Measurements from ENCODE around the gene NLN.
"Not testable (repeated sequence)": the region's sequence is repeated elsewhere in the genome, so short reads cannot be mapped to it uniquely, and the experiment has no call there.

NLN gene

DNA sequence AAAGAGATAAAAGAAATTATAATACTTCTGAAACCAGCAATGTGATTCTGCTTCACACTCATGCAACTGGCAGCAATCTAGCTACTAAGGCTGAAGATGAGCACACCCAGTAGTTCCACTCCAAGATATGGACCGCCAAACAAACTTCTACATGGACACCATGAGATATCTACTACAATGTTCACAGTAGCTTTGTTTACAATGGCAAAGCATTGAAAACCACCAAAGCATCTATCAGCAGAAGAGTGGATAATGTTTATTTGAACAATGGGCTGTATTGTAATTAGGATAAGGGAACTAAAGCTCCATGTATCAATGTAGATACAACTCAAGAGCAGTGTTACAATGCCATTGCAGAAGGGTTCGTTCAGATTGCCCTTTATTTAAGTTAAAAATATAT, 113.2 kb downstream of the NLN start:
- no peak for DNase-seq

DNA sequence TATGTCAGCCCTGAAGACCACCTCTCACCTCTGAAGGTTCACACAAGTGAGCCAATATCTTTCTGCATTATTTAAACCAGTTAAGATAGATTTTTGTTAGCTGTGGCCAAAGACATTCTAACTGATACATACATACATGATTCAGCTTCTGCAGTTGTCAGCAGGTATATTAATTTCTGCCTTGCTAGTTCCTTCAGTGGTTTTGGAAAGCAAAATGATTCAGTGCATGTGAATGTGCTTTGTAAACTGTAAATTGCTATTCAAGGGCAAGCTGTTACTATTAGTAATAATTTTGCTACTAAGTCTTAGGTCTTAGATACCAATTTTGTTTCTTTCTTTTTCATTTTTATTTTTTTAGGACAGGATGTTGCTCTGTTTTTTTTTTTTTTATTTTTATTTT, 115.1 kb downstream of the NLN start:
- DNase-seq: no peak

DNA sequence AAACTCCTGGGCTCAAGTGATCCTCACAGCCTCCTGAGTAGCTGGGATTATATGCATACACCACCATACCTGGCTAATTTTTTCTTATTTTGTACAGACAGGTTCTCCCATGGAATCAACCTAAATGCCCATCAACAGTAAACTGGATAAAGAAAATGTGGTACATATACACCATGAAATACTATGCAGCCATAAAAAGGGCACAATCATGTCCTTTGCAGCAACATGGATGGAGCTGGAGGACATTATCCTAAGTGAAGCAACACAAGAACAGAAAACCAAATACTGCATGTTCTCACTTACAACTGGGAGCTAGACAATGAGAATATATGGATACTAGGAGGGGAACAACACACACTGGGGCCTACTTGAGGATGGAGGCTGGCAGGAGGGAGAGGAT, 117.2 kb downstream of the NLN start:
- DNase-seq: not testable (repeated sequence)

- DNase-seq: no peak
These were observed 118.1 kb downstream of the NLN start for GRCh38 chr5:65840071-65840470.

GRCh38 chr5:65844763-65845162, 122.8 kb downstream of the NLN start:
- DNase-seq: not testable (repeated sequence)

DNA sequence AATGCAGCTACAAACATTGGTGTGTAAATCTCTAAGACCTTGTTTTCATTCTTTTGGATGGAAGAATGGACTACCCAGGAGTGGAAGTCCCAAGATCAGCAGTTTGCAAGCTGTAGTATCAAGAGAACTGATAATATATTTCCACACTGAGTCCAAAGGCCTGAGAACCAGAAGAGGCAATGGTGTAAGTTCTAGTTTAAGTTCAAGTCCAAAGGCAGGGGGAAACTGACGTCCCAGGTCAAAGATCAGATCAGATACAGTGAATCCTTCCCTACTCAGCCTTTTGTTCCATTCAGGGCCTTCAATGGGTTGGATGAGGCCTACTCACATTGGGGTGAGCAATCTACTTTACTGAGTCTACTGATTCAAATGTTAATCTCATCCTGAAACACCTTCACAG, 124.1 kb downstream of the NLN start:
- no peak for DNase-seq

- not testable (repeated sequence) for DNase-seq
These were observed 125.0 kb downstream of the NLN start for GRCh38 chr5:65847019-65847418.

GRCh38 chr5:65849918-65850317, 127.9 kb downstream of the NLN start:
- not testable (repeated sequence) for DNase-seq

GRCh38 chr5:65854925-65855324, 132.9 kb downstream of the NLN start:
- DNase-seq: no peak

- DNase-seq: no peak
These were observed 133.8 kb downstream of the NLN start for GRCh38 chr5:65855766-65856315.

DNA sequence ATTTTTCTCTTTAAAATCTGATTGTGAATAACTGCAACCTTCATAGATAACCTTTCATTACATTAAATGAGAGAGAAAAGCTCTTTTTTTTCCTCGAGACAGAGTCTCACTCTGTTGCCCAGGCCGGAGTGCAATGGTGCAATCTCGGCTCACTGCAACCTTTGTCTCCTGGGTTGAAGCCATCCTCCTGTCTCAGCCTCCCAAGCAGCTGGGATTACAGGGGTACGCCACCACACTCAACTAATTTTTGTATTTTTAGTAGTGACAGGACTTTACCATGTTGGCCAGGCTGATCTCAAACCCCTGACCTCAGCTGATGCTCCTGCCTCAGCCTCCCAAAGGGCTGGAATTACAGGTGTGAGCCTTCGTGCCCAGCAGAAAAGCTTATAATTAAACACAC, 134.5 kb downstream of the NLN start:
- DNase-seq: no peak

DNA sequence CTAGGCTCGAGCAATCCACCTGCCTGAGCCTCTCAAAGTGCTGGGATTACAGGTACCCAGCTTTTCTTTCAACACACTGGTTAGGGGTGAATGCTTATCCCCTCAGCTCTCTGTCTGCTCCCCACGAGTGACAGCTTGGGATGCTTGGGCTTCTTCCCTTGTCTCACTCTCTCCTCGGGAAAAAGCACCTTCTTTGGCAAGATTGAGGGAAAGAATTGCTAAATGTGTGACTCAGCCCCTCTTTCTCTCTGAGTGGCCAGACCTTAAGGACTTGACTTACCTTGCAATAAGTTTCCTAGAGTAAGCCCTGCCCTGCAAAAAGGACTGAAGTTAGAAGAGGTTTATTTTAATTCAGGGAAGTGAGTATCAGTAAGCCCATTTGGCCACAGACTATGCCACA, 136.3 kb downstream of the NLN start:
- DNase-seq: no peak

GRCh38 chr5:65861830-65862241, 139.8 kb downstream of the NLN start:
- DNase-seq: no peak

- DNase-seq: no peak
These were observed 140.4 kb downstream of the NLN start for GRCh38 chr5:65862384-65862783.

DNA sequence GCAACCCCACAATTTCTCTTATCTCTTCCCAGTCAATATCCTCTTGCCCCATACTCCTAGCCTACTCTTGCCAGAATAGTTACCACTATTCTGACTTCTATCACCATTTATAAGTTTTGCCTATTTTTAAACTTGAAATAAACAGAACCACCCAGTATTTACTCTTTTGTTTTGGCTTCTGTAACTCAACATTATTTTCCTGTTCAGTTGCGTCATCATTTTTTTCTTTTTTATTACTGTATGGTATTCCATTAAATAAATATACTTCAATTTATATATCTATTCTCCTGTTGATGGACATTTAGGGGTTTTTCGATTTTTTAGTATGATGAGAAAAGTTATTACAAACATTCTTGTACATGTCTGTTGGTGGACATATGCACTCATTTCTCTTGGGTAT, 141.7 kb downstream of the NLN start:
- DNase-seq: no peak

- peak; percentile 25 for DNase-seq
These were observed 145.0 kb downstream of the NLN start for GRCh38 chr5:65866837-65867521.

DNA sequence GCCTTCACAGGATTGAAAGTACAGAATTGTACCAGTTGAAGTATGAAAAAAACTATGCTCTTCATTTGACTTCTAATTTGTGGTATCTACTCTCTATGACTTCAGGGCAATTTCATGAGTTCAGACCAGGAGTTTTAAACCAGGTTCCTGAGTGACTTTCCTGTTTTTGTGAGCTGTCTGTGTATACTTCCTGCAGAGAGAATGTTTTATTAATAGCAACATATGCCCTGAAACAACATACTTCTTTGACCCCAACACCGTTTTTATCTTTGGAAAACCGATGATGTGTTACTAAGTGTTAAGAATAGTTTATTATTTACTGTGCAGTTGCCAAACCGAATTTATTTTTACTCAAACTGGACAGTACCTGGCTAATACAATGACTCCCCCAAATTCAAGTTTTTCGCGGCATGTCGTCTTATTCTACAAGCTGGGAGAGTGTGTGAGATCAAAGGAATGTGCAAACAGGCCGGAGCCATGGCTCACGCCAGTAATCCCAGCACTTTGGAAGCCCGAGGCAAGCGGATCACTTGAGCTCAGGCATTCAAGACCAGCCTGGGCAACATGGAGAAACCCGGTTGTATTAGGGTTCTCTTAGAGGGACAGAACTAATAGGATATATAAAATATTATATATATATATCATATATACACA, 145.7 kb downstream of the NLN start:
- no peak for DNase-seq

GRCh38 chr5:65868509-65868908, 146.5 kb downstream of the NLN start:
- no peak for DNase-seq

- no peak for DNase-seq
These were observed 149.2 kb downstream of the NLN start for GRCh38 chr5:65871182-65871581.

- not testable (repeated sequence) for DNase-seq
These were observed 149.8 kb downstream of the NLN start for GRCh38 chr5:65871776-65872175.

DNA sequence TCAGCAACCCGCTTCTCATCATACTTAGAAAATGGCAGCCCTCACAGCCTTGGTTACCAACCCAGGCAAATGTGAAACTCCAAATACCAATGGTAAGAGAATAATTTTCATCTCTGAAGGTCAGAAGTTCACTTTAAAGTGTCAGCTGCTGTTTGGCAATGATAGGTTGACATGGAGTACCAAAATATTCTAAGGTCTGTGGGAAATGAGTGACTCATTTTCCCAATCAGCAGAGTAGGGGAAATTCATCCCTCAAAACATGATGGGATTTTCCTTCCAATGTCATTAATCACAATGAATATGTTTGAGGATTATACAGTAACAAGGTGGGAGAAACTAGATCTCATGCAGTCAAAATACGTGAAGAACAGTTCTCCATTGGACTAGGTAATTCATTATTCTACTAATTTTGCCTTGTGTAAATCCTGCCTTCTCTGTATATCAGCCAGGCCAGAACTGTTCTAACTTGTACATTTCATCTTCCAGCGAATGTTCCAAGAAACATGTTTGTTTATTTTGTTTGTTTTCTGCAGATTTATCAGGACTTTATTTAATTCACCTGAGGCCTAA, 151.3 kb downstream of the NLN start:
- DNase-seq: no peak

GRCh38 chr5:65874241-65874640, 152.2 kb downstream of the NLN start:
- no peak for DNase-seq

- DNase-seq: no peak
These were observed 154.5 kb downstream of the NLN start for GRCh38 chr5:65876496-65876895.

DNA sequence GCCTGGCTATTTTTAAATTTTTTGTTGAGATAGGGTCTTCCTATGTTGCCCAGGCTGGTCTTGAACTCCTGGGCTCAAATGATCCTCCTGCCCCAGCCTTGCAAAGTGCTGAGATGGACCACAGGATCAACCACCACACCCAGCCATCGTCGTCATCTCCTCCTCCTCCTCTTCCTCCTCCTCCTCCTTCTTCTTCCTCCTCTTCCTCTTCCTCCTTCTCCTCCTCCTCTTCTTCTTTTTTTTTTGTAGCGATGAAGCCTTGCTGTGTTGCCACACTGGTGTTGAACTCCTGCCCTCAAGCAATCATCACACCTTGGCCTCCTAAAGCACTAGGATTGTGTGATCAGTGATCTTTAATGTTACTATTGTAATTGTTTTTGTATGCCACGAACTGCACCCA, 155.0 kb downstream of the NLN start:
- DNase-seq: no peak

Measured in CD4-positive, alpha-beta T cell treated with Interleukin-17A for 1 hour (primary cell).